ENCODE results near the gene SEMA4B. TPM values are rescaled to one million over a fixed set of nuclear protein-coding genes. Genes with fewer than 3 reads are reported as not detected.

SEMA4B gene
- total and polyA plus RNA-seq, 9 of the 15 experiments (the other 6 are each of a cell fraction or from before 2014, with no cell fraction given), result 1.3 to 33.6 (median 11.0) TPM

GRCh38 chr15:90213122-90213817, 12.1 kb downstream of the SEMA4B start (continued):
- TF ChIP-seq CREB3 (tag; conservative IDR thresholded peaks at IDR 0.05; ENCODE audit: low read depth), result no peak
- peak; percentile 73 for TF ChIP-seq SOX6 (IDR thresholded peaks at IDR 0.05)
- no peak for TF ChIP-seq ATF7 (IDR thresholded peaks at IDR 0.05)
- no peak for TF ChIP-seq SRSF3 (IDR thresholded peaks at IDR 0.05; ENCODE audit: insufficient read depth, low read length)
- no peak for TF ChIP-seq EP300 (IDR thresholded peaks at IDR 0.05; ENCODE audit: low read length)
- TF ChIP-seq PTTG1 (tag; IDR thresholded peaks at IDR 0.05; ENCODE audit: low read depth), result no peak
- no peak for TF ChIP-seq RNF2 (IDR thresholded peaks at IDR 0.05)
- TF ChIP-seq ZNF583 (CRISPR knock-in tag; IDR thresholded peaks at IDR 0.05), result no peak
- TF ChIP-seq ELF4 (CRISPR knock-in tag; IDR thresholded peaks at IDR 0.05), result no peak
- no peak for TF ChIP-seq PHB (CRISPR knock-in tag; IDR thresholded peaks at IDR 0.05)
- no peak for TF ChIP-seq SAFB (IDR thresholded peaks at IDR 0.05; ENCODE audit: borderline replicate concordance, low read depth, low read length)
- TF ChIP-seq ZNF174 (CRISPR knock-in tag; IDR thresholded peaks at IDR 0.05), result no peak
- TF ChIP-seq, protein P1, sequence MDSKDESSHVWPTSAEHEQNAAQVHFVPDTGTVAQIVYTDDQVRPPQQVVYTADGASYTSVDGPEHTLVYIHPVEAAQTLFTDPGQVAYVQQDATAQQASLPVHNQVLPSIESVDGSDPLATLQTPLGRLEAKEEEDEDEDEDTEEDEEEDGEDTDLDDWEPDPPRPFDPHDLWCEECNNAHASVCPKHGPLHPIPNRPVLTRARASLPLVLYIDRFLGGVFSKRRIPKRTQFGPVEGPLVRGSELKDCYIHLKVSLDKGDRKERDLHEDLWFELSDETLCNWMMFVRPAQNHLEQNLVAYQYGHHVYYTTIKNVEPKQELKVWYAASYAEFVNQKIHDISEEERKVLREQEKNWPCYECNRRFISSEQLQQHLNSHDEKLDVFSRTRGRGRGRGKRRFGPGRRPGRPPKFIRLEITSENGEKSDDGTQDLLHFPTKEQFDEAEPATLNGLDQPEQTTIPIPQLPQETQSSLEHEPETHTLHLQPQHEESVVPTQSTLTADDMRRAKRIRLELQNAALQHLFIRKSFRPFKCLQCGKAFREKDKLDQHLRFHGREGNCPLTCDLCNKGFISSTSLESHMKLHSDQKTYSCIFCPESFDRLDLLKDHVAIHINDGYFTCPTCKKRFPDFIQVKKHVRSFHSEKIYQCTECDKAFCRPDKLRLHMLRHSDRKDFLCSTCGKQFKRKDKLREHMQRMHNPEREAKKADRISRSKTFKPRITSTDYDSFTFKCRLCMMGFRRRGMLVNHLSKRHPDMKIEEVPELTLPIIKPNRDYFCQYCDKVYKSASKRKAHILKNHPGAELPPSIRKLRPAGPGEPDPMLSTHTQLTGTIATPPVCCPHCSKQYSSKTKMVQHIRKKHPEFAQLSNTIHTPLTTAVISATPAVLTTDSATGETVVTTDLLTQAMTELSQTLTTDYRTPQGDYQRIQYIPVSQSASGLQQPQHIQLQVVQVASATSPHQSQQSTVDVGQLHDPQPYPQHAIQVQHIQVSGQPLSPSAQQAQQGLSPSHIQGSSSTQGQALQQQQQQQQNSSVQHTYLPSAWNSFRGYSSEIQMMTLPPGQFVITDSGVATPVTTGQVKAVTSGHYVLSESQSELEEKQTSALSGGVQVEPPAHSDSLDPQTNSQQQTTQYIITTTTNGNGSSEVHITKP (IDR thresholded peaks at IDR 0.05; ENCODE audit: partially characterized antibody), result peak; percentile 32
- TF ChIP-seq, protein P2, sequence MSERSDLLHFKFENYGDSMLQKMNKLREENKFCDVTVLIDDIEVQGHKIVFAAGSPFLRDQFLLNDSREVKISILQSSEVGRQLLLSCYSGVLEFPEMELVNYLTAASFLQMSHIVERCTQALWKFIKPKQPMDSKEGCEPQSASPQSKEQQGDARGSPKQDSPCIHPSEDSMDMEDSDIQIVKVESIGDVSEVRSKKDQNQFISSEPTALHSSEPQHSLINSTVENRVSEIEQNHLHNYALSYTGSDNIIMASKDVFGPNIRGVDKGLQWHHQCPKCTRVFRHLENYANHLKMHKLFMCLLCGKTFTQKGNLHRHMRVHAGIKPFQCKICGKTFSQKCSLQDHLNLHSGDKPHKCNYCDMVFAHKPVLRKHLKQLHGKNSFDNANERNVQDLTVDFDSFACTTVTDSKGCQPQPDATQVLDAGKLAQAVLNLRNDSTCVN (CRISPR knock-in tag; IDR thresholded peaks at IDR 0.05), result no peak
- TF ChIP-seq ZBED1 (IDR thresholded peaks at IDR 0.05), result no peak
- peak; percentile 53; the same call in 1 of the 2 replicates for TF ChIP-seq SMARCE1 (IDR thresholded peaks at IDR 0.05)
- 0 out of 2 replicates have a peak, but pooled peaks have one; percentile 43 for TF ChIP-seq MYNN (IDR thresholded peaks at IDR 0.05)
- no peak for TF ChIP-seq MYNN (CRISPR knock-in tag; IDR thresholded peaks at IDR 0.05)
- TF ChIP-seq ZNF184 (CRISPR knock-in tag; IDR thresholded peaks at IDR 0.05), result no peak
- no peak for TF ChIP-seq HDGF (IDR thresholded peaks at IDR 0.05)
- no peak for TF ChIP-seq KDM5B (IDR thresholded peaks at IDR 0.05; ENCODE audit: insufficient replicate concordance, low read depth, low read length)
- no peak for TF ChIP-seq TGIF2 (CRISPR knock-in tag; IDR thresholded peaks at IDR 0.05)
- TF ChIP-seq SNRNP70 (optimal IDR thresholded peaks at IDR 0.05; ENCODE audit: low read depth, low read length), result no peak
- TF ChIP-seq ZNF668 (CRISPR knock-in tag; IDR thresholded peaks at IDR 0.05), result no peak
- no peak for TF ChIP-seq GABPB1 (CRISPR knock-in tag; IDR thresholded peaks at IDR 0.05)
- TF ChIP-seq ARID1B (IDR thresholded peaks at IDR 0.05), result peak; percentile 67
- 0 out of 4 replicates have a peak, but pooled peaks of 1 of the 2 experiments have one; percentile 17 for TF ChIP-seq TRIM24 (IDR thresholded peaks at IDR 0.05)
- no peak for TF ChIP-seq JUNB (CRISPR knock-in tag; conservative IDR thresholded peaks at IDR 0.05)
